ENCODE measurements around the gene SLC3A2.

Gene SLC3A2

GRCh38 chr11:62908468-62909072, 27.9 kb downstream of the SLC3A2 start:
- no peak for DNase-seq (ENCODE audit: extremely low read depth, low read depth)
- H3K4me3 ChIP-seq (replicated peaks; ENCODE audit: low read depth, low read length), result no peak overlapping the region
- TF ChIP-seq CTCF (IDR thresholded peaks at IDR 0.05; ENCODE audit: low read depth, low read length, missing control alignments), result no peak

GRCh38 chr11:62909107-62909894, 28.6 kb downstream of the SLC3A2 start:
- peak; percentile 42 for DNase-seq (ENCODE audit: extremely low read depth, low read depth)
- no peak overlapping the region for H3K4me3 ChIP-seq (replicated peaks; ENCODE audit: low read depth, low read length)
- TF ChIP-seq CTCF (IDR thresholded peaks at IDR 0.05; ENCODE audit: low read depth, low read length, missing control alignments), result peak; percentile 76

GRCh38 chr11:62910141-62910882, 29.6 kb downstream of the SLC3A2 start:
- no peak overlapping the region for H3K4me3 ChIP-seq (replicated peaks; ENCODE audit: low read depth, low read length)
- TF ChIP-seq CTCF (IDR thresholded peaks at IDR 0.05; ENCODE audit: low read depth, low read length, missing control alignments), result no peak
- DNase-seq (ENCODE audit: extremely low read depth, low read depth), result no peak

GRCh38 chr11:62911137-62912130, 30.7 kb downstream of the SLC3A2 start:
- no peak for TF ChIP-seq CTCF (IDR thresholded peaks at IDR 0.05; ENCODE audit: low read depth, low read length, missing control alignments)
- DNase-seq (ENCODE audit: extremely low read depth, low read depth), result no peak

GRCh38 chr11:62912268-62912667, 31.6 kb downstream of the SLC3A2 start:
- no peak overlapping the region for H3K4me3 ChIP-seq (replicated peaks; ENCODE audit: low read depth, low read length)
- TF ChIP-seq CTCF (IDR thresholded peaks at IDR 0.05; ENCODE audit: low read depth, low read length, missing control alignments), result no peak
- no peak for DNase-seq (ENCODE audit: extremely low read depth, low read depth)

More at GRCh38 chr11:62911137-62912130, 30.7 kb downstream of the SLC3A2 start:
- H3K4me3 ChIP-seq (replicated peaks; ENCODE audit: low read depth, low read length), result no peak overlapping the region

- no peak for DNase-seq (ENCODE audit: extremely low read depth, low read depth)
- H3K4me3 ChIP-seq (replicated peaks; ENCODE audit: low read depth, low read length), result no peak overlapping the region
- TF ChIP-seq CTCF (IDR thresholded peaks at IDR 0.05; ENCODE audit: low read depth, low read length, missing control alignments), result no peak
Measured at GRCh38 chr11:62914416-62914815, 33.7 kb downstream of the SLC3A2 start.
